Natural killer cell (primary cell): ENCODE results near the gene MTPN. TPM values are rescaled to one million over a fixed set of nuclear protein-coding genes. Genes with fewer than 3 reads are reported as not detected.

ENCODE experiments used
- ATAC-seq, 3 donors: fragments of 150-1000 bp in 2 of 3; fragments of 200-7000 bp in 1 of 3; cut with Tn5 transposase; 1 replicate in 1 of 3; 2 replicates in 2 of 3; pipeline ENCODE4 v1.10.0; 2021; ENCODE audit warnings: mild to moderate bottlenecking in 2 of 3, moderate library complexity in 2 of 3
- DNase-seq, 2 donors: peaks; one replicate each; pipeline versions ENCODE4 v3.0.0 to v3.0.0-alpha.2; 2013 to 2021; ENCODE audit warnings: mixed read lengths in 1 of 2
- H3K27ac ChIP-seq: one replicate; pipeline ENCODE4 v1.5.1; 2013; ENCODE audit warnings: mild to moderate bottlenecking, low read length
- H3K27me3 ChIP-seq: one replicate; pipeline ENCODE4 v1.6.1; 2013; ENCODE audit warnings: low read length; ENCODE audit not compliant: control insufficient read depth, insufficient read depth
- H3K36me3 ChIP-seq: one replicate; pipeline ENCODE4 v1.6.1; 2013; ENCODE audit warnings: low read length; ENCODE audit not compliant: control insufficient read depth, insufficient read depth
- H3K4me1 ChIP-seq: one replicate; pipeline ENCODE4 v1.6.1; 2013; ENCODE audit warnings: low read length; ENCODE audit not compliant: control insufficient read depth, insufficient read depth
- H3K4me3 ChIP-seq: one replicate; pipeline ENCODE4 v1.5.1; 2013; ENCODE audit warnings: low read length
- H3K9me3 ChIP-seq: one replicate; pipeline ENCODE4 v1.6.1; 2013; ENCODE audit warnings: low read length; ENCODE audit not compliant: control insufficient read depth, insufficient read depth
- H3K27ac Mint-ChIP-seq, 2 donors: one replicate each; pipeline ENCODE4 v1.8.0; 2022; ENCODE audit warnings: mild to moderate bottlenecking in 2 of 2, mixed read lengths in 2 of 2, moderate library complexity in 1 of 2
- H3K27me3 Mint-ChIP-seq, 2 donors: one replicate each; pipeline ENCODE4 v1.8.0; 2022; ENCODE audit warnings: low read depth in 2 of 2, mixed read lengths in 2 of 2
- H3K36me3 Mint-ChIP-seq: one replicate; pipeline ENCODE4 v1.8.0; 2022; ENCODE audit warnings: mixed read lengths
- H3K4me1 Mint-ChIP-seq, 2 donors: one replicate each; pipeline ENCODE4 v1.8.0; 2022; ENCODE audit warnings: mixed read lengths in 2 of 2
- H3K4me3 Mint-ChIP-seq: one replicate; pipeline ENCODE4 v1.8.0; 2022; ENCODE audit warnings: mild to moderate bottlenecking, moderate library complexity, mixed read lengths
- H3K9me3 Mint-ChIP-seq, 2 donors: one replicate each; pipeline ENCODE4 v1.8.0; 2022; ENCODE audit warnings: mixed read lengths in 2 of 2
- WGBS: methylation state at CpG from one replicate; pipeline ENCODE4 v1.1.7; 2013; ENCODE audit warnings: missing lambda C conversion rate; ENCODE audit not compliant: insufficient coverage; 5-methylcytosine and 5-hydroxymethylcytosine counted together
- intact Hi-C: fragments of 100-400 bp; cut with micrococcal nuclease; formaldehyde crosslinking; loops from one replicate; pipeline ENCODE4 v1.14.2; 2022
- total RNA-seq, 4 donors: library from RNA; stranded (reverse); fragments of 120-200 nt in 1 of 4; gene quantifications; one replicate each; pipeline versions ENCODE4 v1.2.3 to v1.2.4, GENCODE V29; 2013 to 2022
- TF ChIP-seq, protein P1 (sequence below): fragments of 200-600 bp; IDR thresholded peaks from one replicate; pipeline ENCODE4 v1.8.0; 2022; ENCODE audit warnings: antibody characterized with exemption

Gene MTPN
- total RNA-seq, 3 donors from 2014 or later (not counting 1 experiment from before 2014, with no cell fraction given) = 161 to 170 (median 165) TPM

DNA sequence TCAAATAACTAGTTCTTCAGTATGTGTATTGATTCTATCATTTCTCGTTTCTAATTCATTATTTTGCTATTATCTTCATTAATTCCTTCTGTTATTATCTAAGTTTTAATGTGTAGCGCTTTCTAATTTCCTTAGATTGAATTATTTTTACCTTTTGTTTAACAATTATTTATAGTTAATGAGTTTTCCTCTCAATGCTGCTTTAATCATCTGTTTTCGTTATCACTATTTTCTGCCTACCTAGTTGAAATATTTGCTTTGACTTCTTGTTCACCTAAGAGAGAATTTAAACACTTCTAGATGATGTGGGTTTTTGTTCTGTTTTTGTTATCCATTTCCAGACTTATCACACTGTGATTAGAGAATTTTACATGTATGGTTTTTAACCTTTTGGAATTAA lies 37.5 kb upstream of the MTPN start:
- Histone ChIP-seq H3K9me3 (no peaks in the 10 kb centered on the region), H3K4me3 (no peak overlapping the region), H3K4me1 (no peaks in the 10 kb centered on the region), H3K27ac (no peak overlapping the region), H3K36me3 (no peaks in the 10 kb centered on the region), H3K27me3 (no peaks in the 10 kb centered on the region)
- WGBS = no CpG with 5 or more reads among the region's 3 CpGs
- peaks cover 19 to 47% of the 10 kb centered on the region in 2 donors for H3K27me3 Mint-ChIP-seq
- no peaks in the 10 kb centered on the region for H3K9me3 Mint-ChIP-seq
- intact Hi-C loops = no loop called here
- ATAC-seq (no peak), DNase-seq (no peak)
- no peak overlapping the region for H3K27ac Mint-ChIP-seq
- H3K36me3 Mint-ChIP-seq = no peaks in the 10 kb centered on the region
- no peak overlapping the region for H3K4me3 Mint-ChIP-seq
- TF ChIP-seq, protein P1, sequence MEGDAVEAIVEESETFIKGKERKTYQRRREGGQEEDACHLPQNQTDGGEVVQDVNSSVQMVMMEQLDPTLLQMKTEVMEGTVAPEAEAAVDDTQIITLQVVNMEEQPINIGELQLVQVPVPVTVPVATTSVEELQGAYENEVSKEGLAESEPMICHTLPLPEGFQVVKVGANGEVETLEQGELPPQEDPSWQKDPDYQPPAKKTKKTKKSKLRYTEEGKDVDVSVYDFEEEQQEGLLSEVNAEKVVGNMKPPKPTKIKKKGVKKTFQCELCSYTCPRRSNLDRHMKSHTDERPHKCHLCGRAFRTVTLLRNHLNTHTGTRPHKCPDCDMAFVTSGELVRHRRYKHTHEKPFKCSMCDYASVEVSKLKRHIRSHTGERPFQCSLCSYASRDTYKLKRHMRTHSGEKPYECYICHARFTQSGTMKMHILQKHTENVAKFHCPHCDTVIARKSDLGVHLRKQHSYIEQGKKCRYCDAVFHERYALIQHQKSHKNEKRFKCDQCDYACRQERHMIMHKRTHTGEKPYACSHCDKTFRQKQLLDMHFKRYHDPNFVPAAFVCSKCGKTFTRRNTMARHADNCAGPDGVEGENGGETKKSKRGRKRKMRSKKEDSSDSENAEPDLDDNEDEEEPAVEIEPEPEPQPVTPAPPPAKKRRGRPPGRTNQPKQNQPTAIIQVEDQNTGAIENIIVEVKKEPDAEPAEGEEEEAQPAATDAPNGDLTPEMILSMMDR = no peak
- H3K4me1 Mint-ChIP-seq = peaks cover 7 to 8% of the 10 kb centered on the region in 2 donors

DNA sequence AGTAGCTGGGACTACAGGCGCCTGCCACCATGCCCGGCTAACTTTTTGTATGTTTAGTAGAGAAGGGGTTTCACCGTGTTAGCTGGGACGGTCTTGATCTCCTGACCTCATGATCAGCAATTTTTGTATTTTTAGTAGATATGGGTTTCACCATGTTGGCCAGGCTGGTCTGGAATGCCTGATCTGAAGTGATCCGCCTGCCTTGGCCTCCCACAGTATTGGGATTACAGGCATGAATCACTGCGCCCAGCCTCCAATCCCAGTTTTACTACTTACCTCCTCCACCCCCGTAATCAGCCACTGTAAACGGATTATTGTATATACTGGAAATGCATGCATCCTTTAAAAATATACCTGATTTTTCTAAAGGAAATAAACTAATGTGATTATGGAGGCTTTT lies 35.1 kb upstream of the MTPN start:
- Mint-ChIP-seq H3K36me3 (no peaks in the 10 kb centered on the region), H3K27ac (no peak overlapping the region)
- intact Hi-C loops = no loop called here

GRCh38 chr7:136009488-136010079 lies 32.4 kb upstream of the MTPN start:
- H3K4me1 Mint-ChIP-seq = peaks cover 15 to 17% of the 10 kb centered on the region in 2 donors
- intact Hi-C loops = loop anchor here (1.0 kb wide), 1 partner anchor 208 kb away; no protein-coding TSS in a partner anchor
- no peaks in the 10 kb centered on the region for H3K4me1 ChIP-seq
- no peaks in the 10 kb centered on the region for H3K9me3 ChIP-seq
- no peaks in the 10 kb centered on the region for H3K36me3 ChIP-seq
- ATAC-seq (peak in 1 of 3 donors; percentile 36), DNase-seq (peak in 1 of 2 donors; percentile 74)
- H3K4me3 Mint-ChIP-seq = no peak overlapping the region
- H3K27me3 ChIP-seq = no peaks in the 10 kb centered on the region
- H3K27ac ChIP-seq = no peak overlapping the region
- H3K9me3 Mint-ChIP-seq = no peaks in the 10 kb centered on the region
- H3K27me3 Mint-ChIP-seq = peaks cover 15 to 32% of the 10 kb centered on the region in 2 donors
- H3K36me3 Mint-ChIP-seq = no peaks in the 10 kb centered on the region
- TF ChIP-seq, protein P1 = peak; percentile 93
- WGBS = no CpG with 5 or more reads among the region's 4 CpGs
- no peak overlapping the region for H3K4me3 ChIP-seq
- H3K27ac Mint-ChIP-seq = no peak overlapping the region

More for the DNA sequence above, 35.1 kb upstream of the MTPN start:
- H3K4me3 Mint-ChIP-seq = no peak overlapping the region
- no peak overlapping the region for H3K4me3 ChIP-seq
- no peaks in the 10 kb centered on the region for H3K36me3 ChIP-seq
- no peak for DNase-seq
- peaks cover 19 to 47% of the 10 kb centered on the region in 2 donors for H3K27me3 Mint-ChIP-seq
- H3K27ac ChIP-seq = no peak overlapping the region
- peaks cover 15 to 17% of the 10 kb centered on the region in 2 donors for H3K4me1 Mint-ChIP-seq
- no peaks in the 10 kb centered on the region for H3K9me3 Mint-ChIP-seq
- ATAC-seq = no peak
- H3K4me1 ChIP-seq = no peaks in the 10 kb centered on the region
- TF ChIP-seq, protein P1 = no peak
- H3K9me3 ChIP-seq = no peaks in the 10 kb centered on the region
- 94% methylated on average over 6 of the region's 8 CpGs for WGBS
- no peaks in the 10 kb centered on the region for H3K27me3 ChIP-seq

DNA sequence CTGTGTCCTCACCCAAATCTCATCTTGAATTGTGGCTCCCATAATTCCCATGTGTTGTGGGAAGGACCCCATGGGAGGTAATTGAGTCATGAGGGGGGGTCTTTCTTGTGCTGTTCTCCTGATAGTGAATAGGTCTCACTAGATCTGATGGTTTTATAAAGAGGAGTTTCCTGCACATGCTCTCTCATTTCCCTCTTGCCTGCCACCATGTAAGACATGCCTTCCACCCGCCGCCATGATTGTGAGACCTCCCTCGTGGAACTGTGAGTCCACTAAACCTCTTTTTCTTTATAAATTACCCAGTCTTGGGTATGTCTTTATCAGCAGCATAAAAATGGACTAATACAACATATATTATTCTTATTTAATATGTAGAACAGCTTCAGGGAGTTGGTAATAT lies 29.0 kb upstream of the MTPN start:
- Histone ChIP-seq H3K4me1 (no peaks in the 10 kb centered on the region), H3K27ac (no peak overlapping the region), H3K36me3 (no peaks in the 10 kb centered on the region), H3K27me3 (no peaks in the 10 kb centered on the region), H3K4me3 (no peak overlapping the region), H3K9me3 (no peaks in the 10 kb centered on the region)
- WGBS = 97% methylated on average over 3 of the region's 3 CpGs
- Mint-ChIP-seq H3K4me1 (peaks cover 8 to 10% of the 10 kb centered on the region in 2 donors), H3K4me3 (no peak overlapping the region), H3K9me3 (no peaks in the 10 kb centered on the region), H3K27me3 (peaks cover under 1 to 8% of the 10 kb centered on the region in 2 donors), H3K27ac (no peak overlapping the region), H3K36me3 (no peaks in the 10 kb centered on the region)
- ATAC-seq (no peak), DNase-seq (no peak)
- intact Hi-C loops = no loop called here
- TF ChIP-seq, protein P1 = no peak
